A549 treated with DMSO at 1 μM for 4 hours (cell line): ENCODE results near the gene NR1H4. TPM values are rescaled to one million over a fixed set of nuclear protein-coding genes. Genes with fewer than 3 reads are reported as not detected.

ENCODE experiments used
- total RNA-seq: library from RNA; stranded (reverse); fragments of 200-300 nt; extraction: Qiagen RNA extraction; gene quantifications from 5 replicates; pipeline ENCODE4 v1.2.3, GENCODE V29; 2022; ENCODE audit warnings: low read depth

Gene NR1H4
- total RNA-seq = 0.08 to 0.10 TPM (median 0.08 TPM) in 3 of 5 replicates, not detected in the others

DNA sequence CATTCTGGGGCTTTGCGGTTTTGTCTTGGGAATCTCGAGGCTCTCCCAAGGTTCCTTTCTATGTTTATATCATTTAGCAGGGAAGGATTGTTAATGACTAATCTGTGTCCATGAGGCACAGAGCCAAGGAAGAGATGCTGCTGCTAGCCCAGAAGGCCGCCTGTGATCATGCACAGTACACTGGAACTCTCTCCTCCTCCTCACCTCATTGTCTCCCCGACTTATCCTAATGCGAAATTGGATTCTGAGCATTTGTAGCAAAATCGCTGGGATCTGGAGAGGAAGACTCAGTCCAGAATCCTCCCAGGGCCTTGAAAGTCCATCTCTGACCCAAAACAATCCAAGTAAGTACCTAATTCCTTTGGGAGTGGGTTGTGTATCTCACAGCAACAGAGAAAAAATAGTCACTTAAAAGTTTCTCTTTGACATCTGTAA, at the start of gene NR1H4:
NR1H4 (plus strand) TSS at position 151 of the 435 bp plus-strand sequence. CDS start 19,458 bp downstream, outside the sequence.

DNA sequence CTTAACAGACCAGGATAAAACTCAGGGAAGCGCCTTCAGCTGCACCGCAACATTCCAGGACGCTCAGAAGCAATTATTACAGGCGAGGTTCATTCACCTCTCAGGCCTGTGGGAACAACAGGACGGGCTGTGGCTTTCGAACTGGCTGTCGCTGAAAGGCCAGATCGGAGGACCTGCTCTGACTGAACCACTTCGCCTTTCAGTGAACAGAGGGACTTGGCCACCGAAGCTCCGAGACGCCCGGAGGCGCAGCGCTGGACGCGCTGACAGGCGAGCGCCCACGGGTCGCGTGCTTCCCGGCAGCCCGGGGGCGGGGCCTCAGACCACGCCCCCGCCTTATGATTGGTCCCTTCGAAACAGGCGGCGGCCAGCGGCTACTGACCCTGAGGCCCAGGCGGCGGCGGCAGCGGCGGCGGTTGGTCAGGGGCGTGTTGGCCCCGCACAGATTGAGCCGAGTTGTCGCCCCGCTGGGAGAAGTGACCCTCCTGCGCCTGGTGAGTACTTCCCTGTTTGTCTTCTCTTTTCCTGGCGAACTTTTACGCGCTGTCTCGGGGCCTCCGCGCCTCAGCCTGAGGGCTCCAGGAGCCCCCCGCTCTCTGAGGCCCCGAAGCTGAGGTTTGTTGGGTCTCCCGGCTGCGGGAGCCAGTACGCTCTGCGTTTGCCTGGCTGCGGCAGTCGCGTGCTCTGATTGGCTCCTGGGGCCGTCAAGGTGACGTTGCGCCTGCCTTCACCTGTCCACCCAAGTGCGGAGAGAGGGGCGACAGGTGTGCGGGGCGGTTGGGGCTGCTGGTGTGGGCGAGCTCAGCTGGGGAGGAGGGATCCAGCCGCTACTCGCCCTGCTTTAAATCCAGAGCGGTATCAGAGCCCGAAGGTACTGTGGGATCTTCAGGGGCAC, 99.9 kb downstream of the NR1H4 start, which contains the start of gene GAS2L3:
GAS2L3 (plus strand) TSS at position 393 of the 895 bp plus-strand sequence. CDS start 21,221 bp downstream, outside the sequence.

Other genes starting within 250 kb of the NR1H4 start
- gene DEPDC4, start 206.8 kb upstream of the NR1H4 start, total RNA-seq = 1.3 to 2.0 TPM (median 1.4 TPM) in 5 replicates
- 18.7 to 26.4 TPM (median 22.3 TPM) in 5 replicates for gene SCYL2, start 206.7 kb upstream of the NR1H4 start, total RNA-seq
- 0.05 TPM in 1 of 5 replicates, not detected in the others for gene SLC17A8, start 116.8 kb upstream of the NR1H4 start, total RNA-seq
- gene GAS2L3, start 99.8 kb downstream of the NR1H4 start, total RNA-seq = 7.8 to 11.5 TPM (median 10.6 TPM) in 5 replicates